RWPE1 (cell line): ENCODE measurements around the gene BBC3.

ENCODE experiments used
- CTCF ChIA-PET: fragments of 350-600 bp; sonication (Branson Sonifier 250); formaldehyde crosslinking; extraction: SDS; loops from one replicate; lab custom pipeline; 2021; lab: Yijun Ruan, JAX
- POLR2A ChIA-PET: fragments of 400-600 bp; formaldehyde crosslinking; extraction: SDS; loops from one replicate; lab custom pipeline; 2020; ENCODE audit warnings: antibody characterized with exemption; ENCODE audit not compliant: low non-redundant PET; lab: Yijun Ruan, JAX
- DNase-seq: peaks from one replicate; pipeline ENCODE4 v3.0.0; 2012; ENCODE audit warnings: low spot score
- H3K27ac ChIP-seq: fragments of 450-650 bp; 2 replicates; pipeline ENCODE4 v1.5.1; 2017
- CTCF ChIP-seq: fragments of 450-650 bp; conservative IDR thresholded peaks from 2 replicates; pipeline ENCODE4 v1.5.1; 2017; ENCODE audit warnings: low read depth, mild to moderate bottlenecking

BBC3 gene

GRCh38 chr19:47221080-47221841 lies 9.7 kb downstream of the BBC3 start:
- ChIA-PET CTCF (no interaction called here), POLR2A (interaction anchor here (0.6 kb wide), 1 partner anchor 35 kb away, joined by 4 read pairs; the partner anchor contains the start of gene CCDC9)
- H3K27ac ChIP-seq, result peak overlapping the region; percentile 33
- TF ChIP-seq CTCF, result no peak
- no peak for DNase-seq

- CTCF ChIA-PET, result no interaction called here
- POLR2A ChIA-PET, result no interaction called here
- H3K27ac ChIP-seq, result no peak overlapping the region; the same call in 1 of the 2 replicates
- TF ChIP-seq CTCF, result no peak
- no peak for DNase-seq
These were observed 15.4 kb downstream of the BBC3 start for GRCh38 chr19:47215581-47215980.

GRCh38 chr19:47210689-47211316 lies 20.2 kb downstream of the BBC3 start:
- ChIA-PET POLR2A (interaction anchor here (1.8 kb wide), 1 partner anchor 34 kb away, joined by 11 read pairs; no protein-coding TSS in a partner anchor), CTCF (interaction anchor here (0.5 to 5.9 kb wide), 19 partner anchors 9 to 530 kb away, joined by 3 to 77 read pairs (median 5); no protein-coding TSS in a partner anchor)
- peak; percentile 82 for TF ChIP-seq CTCF
- peak; percentile 60 for DNase-seq
- H3K27ac ChIP-seq, result peak overlapping the region; percentile 80

GRCh38 chr19:47210180-47210490 lies 20.9 kb downstream of the BBC3 start:
- no peak for TF ChIP-seq CTCF
- peak overlapping the region; percentile 80 for H3K27ac ChIP-seq
- DNase-seq, result no peak
- ChIA-PET POLR2A (interaction anchor here (1.8 kb wide), 1 partner anchor 34 kb away, joined by 11 read pairs; no protein-coding TSS in a partner anchor), CTCF (interaction anchor here (0.6 to 5.9 kb wide), 11 partner anchors 8 to 531 kb away, joined by 3 to 77 read pairs (median 6); no protein-coding TSS in a partner anchor)

GRCh38 chr19:47209319-47210179 lies 21.4 kb downstream of the BBC3 start:
- TF ChIP-seq CTCF, result no peak
- POLR2A ChIA-PET, result interaction anchor here (1.8 kb wide), 1 partner anchor 35 kb away, joined by 11 read pairs; no protein-coding TSS in a partner anchor
- CTCF ChIA-PET, result interaction anchor here (1.4 to 5.9 kb wide), 3 partner anchors 16 to 196 kb away, joined by 5 to 77 read pairs (median 9); no protein-coding TSS in a partner anchor

GRCh38 chr19:47203254-47203653 lies 27.7 kb downstream of the BBC3 start:
- TF ChIP-seq CTCF, result no peak
- H3K27ac ChIP-seq, result no peak overlapping the region
- DNase-seq, result no peak
- CTCF ChIA-PET, result no interaction called here
- POLR2A ChIA-PET, result no interaction called here

More at GRCh38 chr19:47209319-47210179, 21.4 kb downstream of the BBC3 start:
- peak overlapping the region; percentile 57 for H3K27ac ChIP-seq
- DNase-seq, result no peak
